Small intestine (tissue), 7 donors: ENCODE data around the gene TFPT. TPM values are rescaled to one million over a fixed set of nuclear protein-coding genes. Genes with fewer than 3 reads are reported as not detected.

Experiments
- DNase-seq, 2 donors: peaks; one replicate each; pipeline versions ENCODE4 v3.0.0 to v3.0.0-alpha.2; 2013
- FAIRE-seq: peaks from 2 replicates; lab custom pipeline; 2012; peaks lifted over from hg19 to GRCh38; lab: Jason Lieb, UNC
- H3K27ac ChIP-seq, 3 donors: one replicate each; pipeline ENCODE4 v1.5.1; 2013; ENCODE audit warnings: low read length in 2 of 3, mild to moderate bottlenecking in 2 of 3, control low read depth in 1 of 3, inconsistent platforms in 1 of 3, low read depth in 1 of 3, moderate library complexity in 1 of 3
- H3K27me3 ChIP-seq, 3 donors: one replicate each; pipeline ENCODE4 v1.6.1; 2013; ENCODE audit warnings: low read length in 3 of 3, inconsistent platforms in 1 of 3; ENCODE audit not compliant: control insufficient read depth in 3 of 3, insufficient read depth in 3 of 3
- H3K36me3 ChIP-seq, 3 donors: one replicate each; pipeline ENCODE4 v1.6.1; 2013; ENCODE audit warnings: low read length in 3 of 3, inconsistent platforms in 1 of 3, low read depth in 1 of 3, mild to moderate bottlenecking in 1 of 3, moderate library complexity in 1 of 3; ENCODE audit not compliant: control insufficient read depth in 3 of 3, insufficient read depth in 2 of 3
- H3K4me1 ChIP-seq, 3 donors: one replicate each; pipeline ENCODE4 v1.6.1; 2013; ENCODE audit warnings: low read length in 2 of 3, inconsistent platforms in 1 of 3, low read depth in 1 of 3, mild to moderate bottlenecking in 1 of 3, moderate library complexity in 1 of 3; ENCODE audit not compliant: control insufficient read depth in 3 of 3, insufficient read depth in 2 of 3
- H3K4me3 ChIP-seq, 3 donors: one replicate each; pipeline ENCODE4 v1.5.1; 2013; ENCODE audit warnings: low read length in 3 of 3, control low read depth in 1 of 3, inconsistent platforms in 1 of 3, low read depth in 1 of 3, mild to moderate bottlenecking in 1 of 3, moderate library complexity in 1 of 3
- H3K9me3 ChIP-seq, 2 donors: one replicate each; pipeline ENCODE4 v1.6.1; 2013; ENCODE audit warnings: low read depth in 1 of 2, low read length in 1 of 2; ENCODE audit not compliant: control insufficient read depth in 2 of 2, insufficient read depth in 1 of 2
- WGBS, 3 donors: extraction: QIAGEN DNeasy Blood & Tissue Kit; methylation state at CpG; one replicate each; pipeline ENCODE4 v1.1.7; 2013; 5-methylcytosine and 5-hydroxymethylcytosine counted together
- polyA plus RNA-seq, 4 donors: library from polyadenylated mRNA; stranded (reverse) in 3 of 4; unstranded in 1 of 4; fragments of 200-250 nt in 3 of 4; fragments of 120-200 nt in 1 of 4; gene quantifications; one replicate each; pipeline versions ENCODE4 v1.2.1 to v1.2.3, GENCODE V29; 2013
- donor health status: healthy with polysubstance abuse.
- donor health status: control.
- donor health status: control.
- donor health status: Bipolar disorder and iron deficiency.
- donor health status: healthy.

Gene TFPT
- polyA plus RNA-seq, 4 donors: 16.4 to 26.5 (median 23.1) TPM

DNA sequence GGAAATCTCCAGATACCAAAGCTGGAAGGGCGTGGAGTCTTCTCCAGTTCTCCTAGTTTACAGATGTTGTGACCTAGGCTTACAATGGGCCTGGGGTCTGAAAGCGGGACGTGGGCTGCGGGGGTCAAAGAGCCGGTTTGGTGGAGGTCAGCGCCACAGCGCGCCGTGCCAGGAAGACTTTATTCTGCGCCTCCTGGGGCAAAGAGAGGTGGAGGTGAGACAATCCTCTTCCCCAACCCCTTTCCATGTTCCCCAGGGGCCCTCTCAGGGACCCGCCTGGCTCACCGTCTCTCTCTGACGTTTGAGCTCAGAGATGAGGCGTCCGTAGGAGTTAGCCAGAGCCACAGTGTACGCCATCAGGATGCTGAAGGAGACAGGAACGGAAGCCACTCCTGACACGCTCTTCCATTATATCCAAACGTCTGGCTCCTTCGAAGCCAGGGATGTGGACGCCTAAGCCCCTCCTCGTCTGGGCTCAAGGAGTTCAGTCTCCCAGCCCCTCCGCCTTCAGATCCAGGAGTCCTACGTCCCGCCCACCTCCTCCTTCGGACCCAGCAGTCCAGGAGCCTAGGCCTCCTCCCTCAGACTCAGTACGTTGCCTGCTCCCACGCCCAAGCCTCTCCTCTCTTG is 44.8 kb upstream of the TFPT start:
- H3K27ac ChIP-seq: peak overlapping the region; percentile 53 to 91 (median 85)
- peaks cover 7 to 50% (median 20%) of the 10 kb centered on the region in 3 donors for H3K4me1 ChIP-seq
- H3K4me3 ChIP-seq: peak overlapping the region in 2 of 3 donors; percentile 29 to 57
- 2 to 3% (median 2%) methylated on average over 28 of the region's 28 CpGs for WGBS, 3 donors
- H3K9me3 ChIP-seq: no peaks in the 10 kb centered on the region
- peaks cover 7 to 38% (median 9%) of the 10 kb centered on the region in 3 donors for H3K36me3 ChIP-seq
- H3K27me3 ChIP-seq: no peaks in the 10 kb centered on the region
- peak in 1 of 2 donors; percentile 27 for DNase-seq
- FAIRE-seq: no peak

GRCh38 chr19:54159352-54160181 is 44.1 kb upstream of the TFPT start, which contains the start of gene LENG1:
Gene LENG1, minus strand, starts transcription at chr19:54159721. Its CDS starts 26 bp downstream, at chr19:54159695.
- WGBS, 3 donors: 0% methylated on average over 71 to 72 of the region's 72 CpGs
- FAIRE-seq: peak; percentile 91
- no peaks in the 10 kb centered on the region for H3K27me3 ChIP-seq
- peak; percentile 100 for DNase-seq
- peak within 1 kb of the TSS; percentile 87 to 91 (median 90) for H3K27ac ChIP-seq
- peak within 1 kb of the TSS; percentile 42 to 85 (median 64) for H3K4me3 ChIP-seq
- H3K36me3 ChIP-seq: peaks cover 12 to 41% (median 15%) of the 10 kb centered on the region in 3 donors
- peaks cover 5 to 45% (median 20%) of the 10 kb centered on the region in 3 donors for H3K4me1 ChIP-seq
- H3K9me3 ChIP-seq: no peaks in the 10 kb centered on the region

DNA sequence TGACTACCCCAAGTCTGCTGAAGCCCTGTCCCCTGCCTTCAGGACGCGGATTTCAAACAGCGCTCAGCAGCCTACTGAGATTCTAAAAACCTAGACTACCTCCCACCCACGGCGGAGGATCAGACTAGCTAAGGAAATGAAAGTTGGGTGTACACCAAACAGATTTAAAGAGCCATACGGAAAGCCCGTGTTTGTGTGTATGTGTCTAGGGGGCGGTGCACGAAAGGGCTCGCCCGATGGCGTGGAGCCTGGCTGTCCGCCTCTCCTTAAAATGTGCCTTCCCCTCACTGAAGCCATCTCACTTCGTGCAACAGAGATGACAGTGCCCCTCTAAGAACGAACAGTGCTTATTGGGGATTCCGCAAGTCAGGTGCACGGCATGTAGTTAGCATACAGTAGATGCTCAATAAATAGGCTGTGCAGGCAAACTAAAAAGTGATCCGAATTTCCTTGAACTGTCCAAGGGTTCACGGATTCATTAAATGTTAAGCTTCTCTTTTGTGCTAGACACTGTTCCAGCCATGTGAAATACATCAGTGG is 43.4 kb upstream of the TFPT start:
- peak; percentile 26 to 39 for DNase-seq
- Histone ChIP-seq H3K27ac (peak overlapping the region; percentile 87 to 90 (median 90)), H3K9me3 (no peaks in the 10 kb centered on the region), H3K4me1 (peaks cover 5 to 40% (median 20%) of the 10 kb centered on the region in 3 donors), H3K36me3 (peaks cover 13 to 45% (median 19%) of the 10 kb centered on the region in 3 donors), H3K4me3 (peak overlapping the region in 2 of 3 donors; percentile 64 to 85), H3K27me3 (no peaks in the 10 kb centered on the region)
- WGBS, 3 donors: 8 to 9% (median 8%) methylated on average over 19 of the region's 19 CpGs
- FAIRE-seq: no peak

- Histone ChIP-seq H3K4me1 (peaks cover 5 to 28% (median 13%) of the 10 kb centered on the region in 3 donors), H3K36me3 (peaks cover 23 to 61% (median 29%) of the 10 kb centered on the region in 3 donors), H3K27ac (no peak overlapping the region), H3K4me3 (no peak overlapping the region), H3K9me3 (no peaks in the 10 kb centered on the region), H3K27me3 (no peaks in the 10 kb centered on the region)
- DNase-seq: no peak
- FAIRE-seq: no peak
- 84 to 95% (median 93%) methylated on average over 3 of the region's 3 CpGs for WGBS, 3 donors
Measured at GRCh38 chr19:54156953-54157352, 41.5 kb upstream of the TFPT start.

- Histone ChIP-seq H3K4me1 (peaks cover 5 to 24% (median 11%) of the 10 kb centered on the region in 3 donors), H3K9me3 (no peaks in the 10 kb centered on the region), H3K36me3 (peaks cover 25 to 66% (median 29%) of the 10 kb centered on the region in 3 donors), H3K4me3 (no peak overlapping the region), H3K27ac (no peak overlapping the region), H3K27me3 (no peaks in the 10 kb centered on the region)
- 80 to 88% (median 85%) methylated on average over 11 of the region's 11 CpGs for WGBS, 3 donors
- FAIRE-seq: no peak
- DNase-seq: no peak
Measured at GRCh38 chr19:54156490-54156889, 41.0 kb upstream of the TFPT start.

DNA sequence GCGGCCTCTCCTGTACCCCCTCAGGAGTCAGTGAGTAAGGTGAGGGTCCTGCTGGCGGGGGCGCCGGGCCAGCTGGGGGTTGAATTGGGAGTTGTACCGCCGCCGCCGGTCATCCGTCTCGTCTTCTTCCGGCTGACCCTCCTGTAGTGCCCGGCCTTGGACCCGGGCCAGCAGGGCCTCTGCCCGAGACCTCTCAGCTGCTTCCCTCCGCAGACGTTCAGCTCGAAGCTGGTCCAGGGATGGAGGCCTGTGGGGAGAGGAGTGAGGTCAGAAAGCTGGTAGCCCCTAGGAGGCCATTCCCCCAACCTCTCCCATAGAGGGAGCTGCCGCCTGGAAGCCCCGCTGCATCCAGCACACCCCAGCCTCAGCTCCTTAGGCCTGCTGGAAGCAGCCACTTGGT is 40.2 kb upstream of the TFPT start:
- 78 to 89% (median 82%) methylated on average over 19 of the region's 19 CpGs for WGBS, 3 donors

DNA sequence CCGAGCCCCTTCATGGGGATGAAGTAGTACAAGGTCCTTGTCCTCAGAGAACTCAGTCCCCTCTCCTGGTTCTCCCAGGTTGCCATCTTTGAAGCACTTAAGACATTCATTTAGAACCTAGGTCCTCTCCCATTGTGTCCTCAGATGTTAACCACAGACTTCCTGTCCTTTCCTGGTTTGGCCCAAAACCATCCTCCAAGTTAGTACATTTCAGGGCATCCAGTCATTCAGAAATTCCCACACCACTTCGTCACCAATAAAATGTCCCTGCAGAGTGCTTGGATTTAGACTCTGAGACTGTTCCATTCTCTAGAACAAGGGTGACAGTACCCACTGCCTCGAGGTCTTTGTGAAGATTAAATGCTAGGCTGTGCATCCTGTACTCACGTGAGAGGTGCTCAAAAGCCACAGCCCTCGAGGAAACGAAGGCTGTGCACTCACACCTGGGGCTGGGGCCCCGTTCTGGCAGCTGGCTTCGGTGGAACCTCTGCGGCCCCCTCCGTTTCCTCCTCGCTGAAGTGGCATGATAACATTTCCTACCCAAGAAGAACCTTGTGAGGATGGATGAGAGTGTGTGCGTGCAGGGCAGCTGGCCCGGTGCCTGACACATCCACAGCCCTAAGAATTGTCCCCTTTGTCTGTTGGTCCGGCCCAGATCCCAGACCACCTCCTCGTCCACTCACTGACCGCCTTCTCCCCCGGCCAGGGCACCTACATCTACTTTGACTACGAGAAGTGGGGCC is 39.3 kb upstream of the TFPT start:
- no peak for DNase-seq
- no peak overlapping the region for H3K27ac ChIP-seq
- peaks cover 30 to 83% (median 32%) of the 10 kb centered on the region in 3 donors for H3K36me3 ChIP-seq
- H3K4me3 ChIP-seq: no peak overlapping the region
- H3K27me3 ChIP-seq: no peaks in the 10 kb centered on the region
- H3K9me3 ChIP-seq: no peaks in the 10 kb centered on the region
- 60 to 74% (median 64%) methylated on average over 18 of the region's 18 CpGs for WGBS, 3 donors
- no peak for FAIRE-seq
- peaks cover 5 to 11% (median 6%) of the 10 kb centered on the region in 3 donors for H3K4me1 ChIP-seq

More for the DNA sequence above, 40.2 kb upstream of the TFPT start:
- FAIRE-seq (no peak), DNase-seq (no peak)
- no peaks in the 10 kb centered on the region for H3K27me3 ChIP-seq
- no peak overlapping the region for H3K4me3 ChIP-seq
- H3K27ac ChIP-seq: no peak overlapping the region
- H3K9me3 ChIP-seq: no peaks in the 10 kb centered on the region
- peaks cover 25 to 74% (median 29%) of the 10 kb centered on the region in 3 donors for H3K36me3 ChIP-seq
- peaks cover 5 to 18% (median 7%) of the 10 kb centered on the region in 3 donors for H3K4me1 ChIP-seq
